Measurements from ENCODE around the gene SMIM28. TPM values are rescaled to one million over a fixed set of nuclear protein-coding genes. Genes with fewer than 3 reads are reported as not detected.

Gene SMIM28
- total RNA-seq, 3 donors from 2014 or later = not detected

DNA sequence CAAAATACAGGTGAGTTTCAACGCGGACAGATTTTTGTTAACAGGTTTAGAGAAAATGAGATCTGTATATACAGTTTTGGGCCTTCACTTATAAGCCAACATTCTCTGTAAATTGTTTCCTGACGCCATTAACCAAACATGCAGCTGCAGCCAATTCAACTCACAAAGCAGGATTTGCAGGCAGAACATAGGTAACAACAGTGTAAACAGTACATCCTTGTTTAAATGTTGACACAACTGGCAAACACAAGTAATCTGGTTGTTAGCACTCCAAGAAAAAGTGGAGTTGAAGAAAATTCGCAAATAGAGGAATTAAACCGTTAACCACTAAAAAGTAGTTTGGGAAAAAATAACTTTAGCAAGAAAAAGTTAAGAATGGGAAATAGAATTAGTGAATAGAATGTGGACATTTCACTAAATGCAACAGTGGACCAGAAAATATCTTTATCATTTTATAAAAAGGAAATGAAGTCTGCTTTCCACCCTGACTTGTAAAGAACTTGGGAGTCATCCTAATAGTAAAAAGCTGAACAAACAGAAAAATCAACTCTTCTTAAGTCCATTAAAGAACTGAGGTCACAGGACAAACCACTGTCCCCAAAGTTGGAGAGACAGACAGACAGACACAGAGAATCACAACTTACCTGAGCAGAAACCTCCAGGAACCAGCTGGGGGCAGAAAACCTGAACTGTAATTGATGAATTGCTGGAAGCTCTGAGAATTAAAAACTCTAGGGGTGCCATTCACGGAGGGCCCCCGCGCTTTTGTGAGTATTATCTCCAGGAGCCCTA, 10.1 kb downstream of the SMIM28 start:
- no peak for ATAC-seq
- Mint-ChIP-seq H3K36me3 (ENCODE audit: insufficient read depth) (no peaks in the 10 kb centered on the region), H3K9me3 (no peaks in the 10 kb centered on the region), H3K27me3 (ENCODE audit: low read depth) (peaks cover 18% of the 10 kb centered on the region), H3K4me1 (ENCODE audit: low read depth) (no peaks in the 10 kb centered on the region), H3K4me3 (no peak overlapping the region)
- no peak for DNase-seq

- Mint-ChIP-seq H3K36me3 (ENCODE audit: insufficient read depth) (no peaks in the 10 kb centered on the region), H3K9me3 (no peaks in the 10 kb centered on the region), H3K4me3 (no peak overlapping the region)
Observed at GRCh38 chr6:138389551-138389950, 11.8 kb downstream of the SMIM28 start.

DNA sequence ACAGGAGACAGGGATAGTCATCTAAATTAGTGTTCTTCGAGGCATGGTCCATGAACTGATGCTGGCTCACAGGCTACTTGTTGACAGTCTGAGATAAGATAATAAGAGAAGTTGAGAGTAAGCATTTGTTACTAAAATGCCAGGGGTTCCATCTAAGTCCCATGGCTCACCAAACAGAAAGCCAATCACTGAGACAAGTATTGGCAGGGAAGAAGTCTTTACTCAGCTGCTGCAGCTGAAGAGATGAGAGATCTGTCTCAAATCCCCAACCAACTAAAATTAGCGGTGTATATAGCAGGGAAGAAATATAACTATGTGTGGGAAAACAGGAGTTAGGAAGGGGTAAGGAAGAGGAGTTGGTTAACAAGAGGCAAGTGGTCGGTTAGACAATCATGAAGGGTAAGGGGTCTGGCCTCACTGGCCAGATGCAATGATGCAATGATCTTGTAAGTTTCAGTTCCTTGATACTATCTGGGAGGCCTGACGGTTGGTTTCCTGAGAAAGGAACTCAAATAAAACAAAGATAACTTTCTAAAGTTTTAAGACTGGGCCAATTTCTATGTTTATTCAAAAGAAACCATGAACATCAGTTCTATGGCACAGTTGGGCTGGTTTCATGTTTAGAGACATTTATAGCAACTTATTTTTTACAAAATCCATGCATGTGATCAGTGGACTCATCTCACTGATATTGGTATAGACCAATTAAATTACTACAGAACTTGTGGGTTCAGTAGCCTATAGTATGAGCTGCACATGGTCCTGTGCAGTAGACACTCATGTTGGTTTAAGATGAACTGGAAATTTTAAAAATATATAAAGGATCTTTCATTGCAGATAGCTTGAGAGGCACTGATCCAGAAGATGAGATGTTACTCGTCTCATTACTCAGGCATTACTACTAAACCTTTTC, 16.4 kb downstream of the SMIM28 start:
- Mint-ChIP-seq H3K4me3 (no peak overlapping the region), H3K27me3 (ENCODE audit: low read depth) (peaks cover 6% of the 10 kb centered on the region)
- ATAC-seq = no peak

More at GRCh38 chr6:138389551-138389950, 11.8 kb downstream of the SMIM28 start:
- Mint-ChIP-seq H3K27me3 (ENCODE audit: low read depth) (peaks cover 16% of the 10 kb centered on the region), H3K4me1 (ENCODE audit: low read depth) (no peaks in the 10 kb centered on the region)
- no peak for ATAC-seq
- DNase-seq = no peak

GRCh38 chr6:138396709-138397108, 19.0 kb downstream of the SMIM28 start:
- H3K4me1 Mint-ChIP-seq (ENCODE audit: low read depth) = no peaks in the 10 kb centered on the region
- H3K27me3 Mint-ChIP-seq (ENCODE audit: low read depth) = peaks cover 4% of the 10 kb centered on the region

More for the DNA sequence above, 16.4 kb downstream of the SMIM28 start:
- no peak for DNase-seq
- H3K9me3 Mint-ChIP-seq = no peaks in the 10 kb centered on the region
- H3K4me1 Mint-ChIP-seq (ENCODE audit: low read depth) = no peaks in the 10 kb centered on the region
- no peaks in the 10 kb centered on the region for H3K36me3 Mint-ChIP-seq (ENCODE audit: insufficient read depth)

GRCh38 chr6:138397128-138398122, 19.7 kb downstream of the SMIM28 start:
- H3K27me3 Mint-ChIP-seq (ENCODE audit: low read depth) = no peaks in the 10 kb centered on the region
- H3K9me3 Mint-ChIP-seq = no peaks in the 10 kb centered on the region
- ATAC-seq (no peak), DNase-seq (no peak)
- H3K4me3 Mint-ChIP-seq = no peak overlapping the region
- H3K36me3 Mint-ChIP-seq (ENCODE audit: insufficient read depth) = no peaks in the 10 kb centered on the region
- no peaks in the 10 kb centered on the region for H3K4me1 Mint-ChIP-seq (ENCODE audit: low read depth)

More at GRCh38 chr6:138396709-138397108, 19.0 kb downstream of the SMIM28 start:
- DNase-seq (no peak), ATAC-seq (no peak)
- no peak overlapping the region for H3K4me3 Mint-ChIP-seq
- no peaks in the 10 kb centered on the region for H3K36me3 Mint-ChIP-seq (ENCODE audit: insufficient read depth)
- H3K9me3 Mint-ChIP-seq = no peaks in the 10 kb centered on the region

- ATAC-seq = no peak
- peaks cover 13% of the 10 kb centered on the region for H3K4me1 Mint-ChIP-seq (ENCODE audit: low read depth)
Observed at GRCh38 chr6:138400326-138400725, 22.6 kb downstream of the SMIM28 start.

DNA sequence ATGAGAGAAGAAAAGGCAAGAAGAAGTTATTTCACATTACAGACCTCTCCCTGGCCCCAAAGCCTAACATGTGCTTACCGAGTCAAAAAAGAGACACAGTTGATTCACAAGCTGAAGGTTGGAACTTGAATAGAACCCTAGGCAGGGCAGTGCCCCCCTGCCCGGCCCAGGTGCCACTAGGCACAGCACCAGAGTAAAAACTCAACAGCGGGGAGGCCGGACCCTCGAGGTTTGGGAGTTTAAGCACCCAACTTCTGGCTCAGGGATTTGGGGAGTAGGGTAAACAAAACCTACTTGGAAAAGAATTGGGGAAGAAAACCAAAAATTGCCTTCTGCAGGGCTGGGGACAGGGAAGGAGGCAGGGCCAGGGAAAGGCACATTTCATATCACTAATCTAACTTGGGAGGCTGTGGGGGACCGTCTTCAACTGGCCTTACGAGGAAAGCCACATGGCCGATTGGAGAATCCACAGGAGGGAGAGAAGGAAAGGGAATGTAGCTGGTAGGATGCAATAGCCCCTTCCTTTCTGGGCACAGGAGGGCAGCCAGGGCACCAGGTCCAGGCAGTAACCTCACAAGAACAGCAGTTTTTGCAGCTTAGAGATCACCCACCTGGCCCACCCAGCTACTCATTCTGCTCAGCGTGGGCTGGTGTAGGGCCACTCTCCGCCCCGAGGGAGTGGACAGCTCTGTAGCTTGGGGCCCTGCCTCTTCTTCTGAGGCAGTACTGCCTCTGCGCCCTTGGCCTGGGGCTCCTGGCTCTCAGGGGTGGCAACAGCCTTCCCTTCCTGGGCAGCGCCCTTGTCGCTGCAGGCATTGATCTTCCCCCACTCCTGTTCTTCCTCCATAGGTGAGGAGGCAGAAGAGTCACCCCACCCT, 24.5 kb downstream of the SMIM28 start:
- no peak for ATAC-seq
- Mint-ChIP-seq H3K4me3 (peak overlapping the region; percentile 35), H3K9me3 (no peaks in the 10 kb centered on the region)

More at GRCh38 chr6:138400326-138400725, 22.6 kb downstream of the SMIM28 start:
- Mint-ChIP-seq H3K4me3 (no peak overlapping the region), H3K36me3 (ENCODE audit: insufficient read depth) (no peaks in the 10 kb centered on the region), H3K27me3 (ENCODE audit: low read depth) (no peaks in the 10 kb centered on the region), H3K9me3 (no peaks in the 10 kb centered on the region)
- DNase-seq = no peak

GRCh38 chr6:138402838-138403187, 25.1 kb downstream of the SMIM28 start:
- no peaks in the 10 kb centered on the region for H3K27me3 Mint-ChIP-seq (ENCODE audit: low read depth)
- ATAC-seq = no peak
- peak overlapping the region; percentile 78 for H3K4me3 Mint-ChIP-seq

More for the DNA sequence above, 24.5 kb downstream of the SMIM28 start:
- Mint-ChIP-seq H3K4me1 (ENCODE audit: low read depth) (peaks cover 21% of the 10 kb centered on the region), H3K27me3 (ENCODE audit: low read depth) (no peaks in the 10 kb centered on the region), H3K36me3 (ENCODE audit: insufficient read depth) (peaks cover 8% of the 10 kb centered on the region)
- DNase-seq = no peak

DNA sequence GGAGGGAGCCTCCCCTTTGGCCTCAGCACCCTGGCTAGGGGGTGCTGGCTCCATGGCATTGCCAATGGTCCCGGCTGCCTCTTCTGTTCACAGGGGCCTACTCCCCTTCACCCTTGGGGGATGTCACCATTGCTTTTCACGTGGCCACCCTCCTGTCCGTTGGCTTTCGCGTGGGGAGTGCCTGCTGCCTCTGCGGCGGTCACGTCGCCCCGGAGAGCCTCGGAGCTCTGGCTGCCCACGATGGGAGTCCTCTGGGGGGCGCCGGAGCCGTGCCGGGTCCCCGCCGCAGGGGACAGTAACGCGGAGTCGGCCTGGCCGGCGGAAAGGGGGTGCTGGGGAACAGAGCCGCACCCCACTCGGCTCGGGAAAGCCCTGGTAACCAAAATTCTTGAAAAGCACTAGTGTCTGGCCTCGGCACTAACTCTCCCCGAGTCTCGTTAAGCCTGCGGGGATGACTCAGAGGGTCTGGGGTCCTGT, 25.7 kb downstream of the SMIM28 start:
- Mint-ChIP-seq H3K4me3 (peak overlapping the region; percentile 78), H3K9me3 (no peaks in the 10 kb centered on the region), H3K4me1 (ENCODE audit: low read depth) (peaks cover 24% of the 10 kb centered on the region), H3K36me3 (ENCODE audit: insufficient read depth) (peaks cover 15% of the 10 kb centered on the region), H3K27me3 (ENCODE audit: low read depth) (no peaks in the 10 kb centered on the region)
- ATAC-seq = peak; percentile 30 to 34
- peak; percentile 15 for DNase-seq

More at GRCh38 chr6:138402838-138403187, 25.1 kb downstream of the SMIM28 start:
- H3K36me3 Mint-ChIP-seq (ENCODE audit: insufficient read depth) = peaks cover 13% of the 10 kb centered on the region
- no peak for DNase-seq
- H3K9me3 Mint-ChIP-seq = no peaks in the 10 kb centered on the region
- H3K4me1 Mint-ChIP-seq (ENCODE audit: low read depth) = peaks cover 24% of the 10 kb centered on the region

DNA sequence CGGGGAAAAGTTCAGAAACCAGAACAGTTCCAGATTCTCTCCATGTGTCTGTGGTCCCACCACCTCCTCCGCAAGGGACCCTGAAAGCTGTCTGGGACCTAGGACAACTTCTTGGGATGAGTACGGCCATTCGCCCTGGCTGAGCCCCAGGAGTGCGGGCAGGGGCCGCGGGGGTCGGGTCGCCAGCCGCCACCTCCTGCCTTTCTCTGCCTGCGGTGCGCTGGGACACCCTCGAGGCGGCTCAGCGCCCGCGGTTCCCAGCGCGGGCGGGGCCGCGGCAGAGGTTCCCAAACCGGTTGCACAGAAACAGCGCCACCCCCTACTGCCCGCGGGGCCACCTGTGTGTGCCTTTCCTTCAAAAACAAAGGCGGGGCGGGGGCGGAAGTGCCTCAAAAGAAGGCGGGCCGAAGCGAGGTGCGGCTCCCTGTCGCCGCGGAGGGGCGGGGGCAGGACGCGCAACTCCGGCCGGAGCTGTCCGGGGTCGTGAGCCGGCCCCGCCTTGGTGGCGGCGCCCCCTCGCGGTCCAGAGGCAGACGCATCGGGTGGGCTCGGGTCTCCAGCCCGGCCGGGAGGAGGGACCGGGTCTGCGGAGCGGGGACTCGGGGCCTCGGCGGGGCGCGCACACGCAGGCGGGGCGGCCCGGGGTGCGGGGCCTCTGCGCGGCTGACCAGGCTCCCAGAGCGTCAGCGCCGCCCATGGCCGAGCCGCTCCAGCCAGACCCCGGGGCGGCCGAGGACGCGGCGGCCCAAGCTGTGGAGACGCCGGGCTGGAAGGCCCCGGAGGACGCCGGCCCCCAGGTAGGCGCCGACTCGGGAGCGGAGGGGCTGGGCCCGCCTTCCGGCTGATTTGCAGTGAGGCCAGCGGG, 26.3 kb downstream of the SMIM28 start, which contains the start of gene HEBP2:
HEBP2 (plus strand) TSS at position 423 of the 865 bp plus-strand sequence; CDS start at position 696, 273 bp downstream.
- Mint-ChIP-seq H3K9me3 (no peaks in the 10 kb centered on the region), H3K36me3 (ENCODE audit: insufficient read depth) (peaks cover 20% of the 10 kb centered on the region), H3K4me3 (peak within 1 kb of the TSS; percentile 80), H3K27me3 (ENCODE audit: low read depth) (no peaks in the 10 kb centered on the region), H3K4me1 (ENCODE audit: low read depth) (peaks cover 24% of the 10 kb centered on the region)
- ATAC-seq (peak; percentile 82 to 90), DNase-seq (peak; percentile 84)

DNA sequence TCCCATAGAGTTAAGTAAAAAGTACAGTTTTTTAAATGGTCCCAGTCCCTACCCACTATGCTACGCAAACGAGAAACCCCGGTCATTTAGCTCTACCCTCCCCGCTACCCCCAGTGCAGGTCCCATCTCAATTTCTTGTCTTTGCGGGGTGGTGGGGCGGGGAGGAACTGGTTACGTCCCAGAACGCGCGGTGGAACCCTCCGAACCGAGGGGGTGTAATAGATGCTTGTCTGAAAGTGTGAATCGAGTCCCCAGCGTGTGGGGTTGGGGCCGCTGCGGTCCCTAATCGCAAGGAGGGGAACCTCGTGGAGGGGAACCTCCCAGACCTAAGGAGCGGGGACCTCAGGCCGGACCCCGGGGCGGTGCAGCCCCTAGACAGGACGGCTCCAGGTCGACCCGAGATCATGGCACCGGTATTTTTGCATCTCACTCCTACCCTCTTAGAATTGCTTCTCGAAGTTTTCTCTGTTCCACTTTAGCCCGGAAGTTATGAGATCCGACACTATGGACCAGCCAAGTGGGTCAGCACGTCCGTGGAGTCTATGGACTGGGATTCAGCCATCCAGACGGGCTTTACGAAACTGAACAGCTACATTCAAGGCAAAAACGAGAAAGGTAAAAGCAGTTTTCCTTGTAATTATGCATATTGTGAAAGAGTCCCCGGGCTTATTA, 27.1 kb downstream of the SMIM28 start:
- ATAC-seq (no peak), DNase-seq (peak; percentile 5)
- H3K36me3 Mint-ChIP-seq (ENCODE audit: insufficient read depth) = peaks cover 27% of the 10 kb centered on the region
- no peaks in the 10 kb centered on the region for H3K9me3 Mint-ChIP-seq
- H3K4me3 Mint-ChIP-seq = peak overlapping the region; percentile 80
- H3K4me1 Mint-ChIP-seq (ENCODE audit: low read depth) = peaks cover 28% of the 10 kb centered on the region
- H3K27me3 Mint-ChIP-seq (ENCODE audit: low read depth) = no peaks in the 10 kb centered on the region
